DND-41 (cell line): Measurements from ENCODE around the gene YBX1.

ENCODE experiments used
- CTCF ChIP-seq: IDR thresholded peaks from 2 replicates; pipeline ENCODE4 v1.5.1; 2012; ENCODE audit warnings: borderline replicate concordance, low read length, moderate library complexity, mild to moderate bottlenecking; ENCODE audit not compliant: poor library complexity, severe bottlenecking; ENCODE audit errors: extremely low read depth
- EZH2 ChIP-seq: IDR thresholded peaks from 3 replicates; pipeline ENCODE4 v1.6.1; 2012; ENCODE audit warnings: borderline replicate concordance, low read depth, mild to moderate bottlenecking, moderate library complexity, low read length, inconsistent platforms; ENCODE audit not compliant: severe bottlenecking

- no peak for TF ChIP-seq CTCF
- no peak for TF ChIP-seq EZH2
Observed at GRCh38 chr1:42735477-42736105, 53.4 kb downstream of the YBX1 start.
